Gastroesophageal sphincter (tissue), 3 donors: ENCODE measurements around the gene RING1.

Experiments
- EP300 ChIP-seq: sonication (generic); formaldehyde crosslinking; IDR thresholded peaks from one replicate; pipeline ENCODE4 v1.6.1; 2017; ENCODE audit warnings: antibody characterized with exemption, mild to moderate bottlenecking
- POLR2A ChIP-seq, 2 donors: fragments of 450-650 bp; IDR thresholded peaks; one replicate each; pipeline ENCODE4 v1.6.1; 2017; ENCODE audit warnings: antibody characterized with exemption in 2 of 2, mild to moderate bottlenecking in 2 of 2, moderate library complexity in 1 of 2
- POLR2AphosphoS5 ChIP-seq: sonication (generic); formaldehyde crosslinking; IDR thresholded peaks from one replicate; pipeline ENCODE4 v1.6.1; 2017; ENCODE audit warnings: antibody characterized with exemption
- TF ChIP-seq, protein P1 (sequence below), 4 experiments: fragments of 200-600 bp in 2 of 4; fragments of 450-650 bp in 2 of 4; sonication (generic) in 1 of 4; IDR thresholded peaks; one replicate each; pipeline ENCODE4 v1.5.1; 2017 to 2019; ENCODE audit warnings: antibody characterized with exemption in 4 of 4, mild to moderate bottlenecking in 2 of 4, moderate library complexity in 2 of 4

DNA sequence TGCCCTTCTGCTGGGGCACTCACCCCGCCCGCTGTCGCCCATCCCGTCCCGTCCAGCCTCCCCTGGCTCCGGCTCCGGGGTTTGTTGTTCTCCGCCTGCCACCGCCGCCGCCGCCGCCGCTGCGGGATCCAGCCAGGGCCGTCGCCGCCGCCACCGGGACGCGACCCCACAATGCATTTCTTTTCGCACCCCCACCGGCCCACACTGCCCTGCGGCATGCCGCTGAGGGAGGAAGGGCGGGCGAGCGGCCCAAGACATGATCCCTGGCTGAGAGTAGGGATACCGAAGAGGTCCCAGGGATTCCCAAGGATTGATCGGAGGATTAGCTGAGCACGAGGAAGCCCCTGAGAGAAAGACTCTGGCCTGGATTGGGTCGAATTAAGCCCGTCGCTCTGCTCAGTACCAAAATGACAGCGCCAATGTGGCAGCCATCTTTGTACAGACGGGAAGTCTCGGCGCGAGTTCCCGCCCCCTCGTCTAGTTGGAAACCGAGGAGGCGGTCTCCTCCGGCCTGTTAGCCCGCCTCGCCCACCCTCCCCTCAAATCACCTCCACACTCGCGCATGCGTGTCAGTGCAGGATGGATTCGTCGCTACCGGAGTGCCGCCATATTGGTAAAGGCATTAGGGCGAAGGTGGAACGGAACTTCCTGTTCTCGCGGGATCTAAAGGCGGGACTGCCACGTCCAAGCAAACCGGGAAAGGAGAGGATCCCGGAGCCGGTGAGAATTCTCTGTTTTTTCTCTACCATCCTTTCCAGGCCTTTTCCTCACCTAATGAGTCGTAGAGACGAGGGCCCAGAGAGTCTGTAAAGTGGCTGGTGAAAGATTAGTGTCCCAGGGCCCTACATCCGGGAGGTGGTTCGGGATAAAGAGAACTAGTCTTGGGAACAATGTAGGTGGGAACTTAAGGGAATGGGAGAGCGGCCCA lies 7.8 kb upstream of the RING1 start, which contains the start of the genes RXRB and SLC39A7:
- TF ChIP-seq, protein P1, sequence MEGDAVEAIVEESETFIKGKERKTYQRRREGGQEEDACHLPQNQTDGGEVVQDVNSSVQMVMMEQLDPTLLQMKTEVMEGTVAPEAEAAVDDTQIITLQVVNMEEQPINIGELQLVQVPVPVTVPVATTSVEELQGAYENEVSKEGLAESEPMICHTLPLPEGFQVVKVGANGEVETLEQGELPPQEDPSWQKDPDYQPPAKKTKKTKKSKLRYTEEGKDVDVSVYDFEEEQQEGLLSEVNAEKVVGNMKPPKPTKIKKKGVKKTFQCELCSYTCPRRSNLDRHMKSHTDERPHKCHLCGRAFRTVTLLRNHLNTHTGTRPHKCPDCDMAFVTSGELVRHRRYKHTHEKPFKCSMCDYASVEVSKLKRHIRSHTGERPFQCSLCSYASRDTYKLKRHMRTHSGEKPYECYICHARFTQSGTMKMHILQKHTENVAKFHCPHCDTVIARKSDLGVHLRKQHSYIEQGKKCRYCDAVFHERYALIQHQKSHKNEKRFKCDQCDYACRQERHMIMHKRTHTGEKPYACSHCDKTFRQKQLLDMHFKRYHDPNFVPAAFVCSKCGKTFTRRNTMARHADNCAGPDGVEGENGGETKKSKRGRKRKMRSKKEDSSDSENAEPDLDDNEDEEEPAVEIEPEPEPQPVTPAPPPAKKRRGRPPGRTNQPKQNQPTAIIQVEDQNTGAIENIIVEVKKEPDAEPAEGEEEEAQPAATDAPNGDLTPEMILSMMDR (IDR thresholded peaks at IDR 0.05), result no peak
- TF ChIP-seq EP300 (no peak), POLR2A (IDR thresholded peaks at IDR 0.05) (peak; percentile 52 to 72), POLR2AphosphoS5 (peak; percentile 64)
